ENCODE measurements around the gene SNED1.
A peak's percentile ranks its signal among the peaks of the same experiment; 100 is the strongest.

The SNED1 gene

GRCh38 chr2:241073166-241074064 is 75.0 kb downstream of the SNED1 start:
- WGBS (ENCODE audit: extremely low coverage, insufficient coverage, low lambda C conversion rate) = no CpG with 5 or more reads among the region's 25 CpGs

GRCh38 chr2:241074065-241074818 is 75.8 kb downstream of the SNED1 start:
- H3K23ac ChIP-seq (ENCODE audit: low read length) = no peak overlapping the region
- no peaks in the 10 kb centered on the region for H3K36me3 ChIP-seq (ENCODE audit: control insufficient read depth, insufficient read depth, low read length)
- no CpG with 5 or more reads among the region's 16 CpGs for WGBS (ENCODE audit: extremely low coverage, insufficient coverage, low lambda C conversion rate)
- H3K4me3 ChIP-seq (ENCODE audit: low read length) = no peak overlapping the region
- H3K27ac ChIP-seq (ENCODE audit: low read depth, low read length) = no peak overlapping the region
- no peaks in the 10 kb centered on the region for H3K79me1 ChIP-seq (ENCODE audit: low read length)
- H3K56ac ChIP-seq (ENCODE audit: low read length) = no peak overlapping the region
- H3K27me3 ChIP-seq (ENCODE audit: insufficient read depth, low read length, poor library complexity) = no peaks in the 10 kb centered on the region
- no peak overlapping the region for H3K4ac ChIP-seq (ENCODE audit: low read depth, low read length)
- H2BK15ac ChIP-seq (replicated peaks; ENCODE audit: low read depth) = no peak overlapping the region
- no peak overlapping the region for H4K5ac ChIP-seq (ENCODE audit: low read length)
- H4K8ac ChIP-seq (ENCODE audit: low read depth, low read length) = no peak overlapping the region
- H3K4me2 ChIP-seq (ENCODE audit: low read length) = no peak overlapping the region
- no peak overlapping the region for H2BK120ac ChIP-seq (ENCODE audit: low read depth, low read length)
- no peaks in the 10 kb centered on the region for H3K79me2 ChIP-seq (ENCODE audit: control insufficient read depth, insufficient read depth, low read length)
- no peak overlapping the region for H3K9ac ChIP-seq (ENCODE audit: low read length)
- no peak overlapping the region for H2AK5ac ChIP-seq (ENCODE audit: low read length)
- no peak for DNase-seq
- no peak overlapping the region for H3K18ac ChIP-seq (ENCODE audit: low read length)
- no peak overlapping the region for H2BK5ac ChIP-seq (ENCODE audit: low read length)
- no peaks in the 10 kb centered on the region for H3K4me1 ChIP-seq (ENCODE audit: control insufficient read depth, low read depth, low read length)

More at GRCh38 chr2:241073166-241074064, 75.0 kb downstream of the SNED1 start:
- no peak overlapping the region for H4K5ac ChIP-seq (ENCODE audit: low read length)
- H3K23ac ChIP-seq (ENCODE audit: low read length) = peak overlapping the region; percentile 11
- no peaks in the 10 kb centered on the region for H3K79me1 ChIP-seq (ENCODE audit: low read length)
- H4K8ac ChIP-seq (ENCODE audit: low read depth, low read length) = no peak overlapping the region
- H3K18ac ChIP-seq (ENCODE audit: low read length) = no peak overlapping the region
- no peak overlapping the region for H3K56ac ChIP-seq (ENCODE audit: low read length)
- H3K79me2 ChIP-seq (ENCODE audit: control insufficient read depth, insufficient read depth, low read length) = no peaks in the 10 kb centered on the region
- no peaks in the 10 kb centered on the region for H3K4me1 ChIP-seq (ENCODE audit: control insufficient read depth, low read depth, low read length)
- no peak overlapping the region for H3K4me3 ChIP-seq (ENCODE audit: low read length)
- no peak overlapping the region for H3K4ac ChIP-seq (ENCODE audit: low read depth, low read length)
- H3K9ac ChIP-seq (ENCODE audit: low read length) = no peak overlapping the region
- H2AK5ac ChIP-seq (ENCODE audit: low read length) = no peak overlapping the region
- no peak overlapping the region for H3K4me2 ChIP-seq (ENCODE audit: low read length)
- H3K27ac ChIP-seq (ENCODE audit: low read depth, low read length) = no peak overlapping the region
- H2BK120ac ChIP-seq (ENCODE audit: low read depth, low read length) = no peak overlapping the region
- no peak overlapping the region for H2BK15ac ChIP-seq (replicated peaks; ENCODE audit: low read depth)
- DNase-seq = no peak
- no peaks in the 10 kb centered on the region for H3K36me3 ChIP-seq (ENCODE audit: control insufficient read depth, insufficient read depth, low read length)
- no peaks in the 10 kb centered on the region for H3K27me3 ChIP-seq (ENCODE audit: insufficient read depth, low read length, poor library complexity)
- H2BK5ac ChIP-seq (ENCODE audit: low read length) = no peak overlapping the region

- no peak overlapping the region for H3K4me2 ChIP-seq (ENCODE audit: low read length)
- no peak overlapping the region for H3K4me3 ChIP-seq (ENCODE audit: low read length)
- no peak overlapping the region for H3K4ac ChIP-seq (ENCODE audit: low read depth, low read length)
- H4K8ac ChIP-seq (ENCODE audit: low read depth, low read length) = no peak overlapping the region
- H2BK120ac ChIP-seq (ENCODE audit: low read depth, low read length) = no peak overlapping the region
- no peak overlapping the region for H2BK5ac ChIP-seq (ENCODE audit: low read length)
- H3K18ac ChIP-seq (ENCODE audit: low read length) = no peak overlapping the region
- H3K56ac ChIP-seq (ENCODE audit: low read length) = no peak overlapping the region
- DNase-seq = no peak
- no peaks in the 10 kb centered on the region for H3K36me3 ChIP-seq (ENCODE audit: control insufficient read depth, insufficient read depth, low read length)
- H3K4me1 ChIP-seq (ENCODE audit: control insufficient read depth, low read depth, low read length) = no peaks in the 10 kb centered on the region
- no peaks in the 10 kb centered on the region for H3K27me3 ChIP-seq (ENCODE audit: insufficient read depth, low read length, poor library complexity)
- H2BK15ac ChIP-seq (replicated peaks; ENCODE audit: low read depth) = no peak overlapping the region
- H2AK5ac ChIP-seq (ENCODE audit: low read length) = no peak overlapping the region
- no peaks in the 10 kb centered on the region for H3K79me1 ChIP-seq (ENCODE audit: low read length)
- no peak overlapping the region for H3K9ac ChIP-seq (ENCODE audit: low read length)
- no peak overlapping the region for H3K27ac ChIP-seq (ENCODE audit: low read depth, low read length)
- no peaks in the 10 kb centered on the region for H3K79me2 ChIP-seq (ENCODE audit: control insufficient read depth, insufficient read depth, low read length)
- WGBS (ENCODE audit: extremely low coverage, insufficient coverage, low lambda C conversion rate) = no CpG with 5 or more reads among the region's 16 CpGs
- no peak overlapping the region for H4K5ac ChIP-seq (ENCODE audit: low read length)
- no peak overlapping the region for H3K23ac ChIP-seq (ENCODE audit: low read length)
Measured at GRCh38 chr2:241074901-241075540, 76.6 kb downstream of the SNED1 start.

GRCh38 chr2:241080405-241081189 is 82.2 kb downstream of the SNED1 start:
- no peak overlapping the region for H3K27ac ChIP-seq (ENCODE audit: low read depth, low read length)
- H3K4me3 ChIP-seq (ENCODE audit: low read length) = no peak overlapping the region
- H3K9ac ChIP-seq (ENCODE audit: low read length) = no peak overlapping the region
- no peak overlapping the region for H3K23ac ChIP-seq (ENCODE audit: low read length)
- H4K5ac ChIP-seq (ENCODE audit: low read length) = no peak overlapping the region
- no peak overlapping the region for H2BK5ac ChIP-seq (ENCODE audit: low read length)
- H2BK120ac ChIP-seq (ENCODE audit: low read depth, low read length) = no peak overlapping the region
- no peaks in the 10 kb centered on the region for H3K27me3 ChIP-seq (ENCODE audit: insufficient read depth, low read length, poor library complexity)
- no peak overlapping the region for H3K4ac ChIP-seq (ENCODE audit: low read depth, low read length)
- H3K56ac ChIP-seq (ENCODE audit: low read length) = no peak overlapping the region
- H3K36me3 ChIP-seq (ENCODE audit: control insufficient read depth, insufficient read depth, low read length) = no peaks in the 10 kb centered on the region
- H3K4me1 ChIP-seq (ENCODE audit: control insufficient read depth, low read depth, low read length) = no peaks in the 10 kb centered on the region
- H3K79me1 ChIP-seq (ENCODE audit: low read length) = no peaks in the 10 kb centered on the region
- no peak overlapping the region for H2AK5ac ChIP-seq (ENCODE audit: low read length)
- no peak overlapping the region for H3K18ac ChIP-seq (ENCODE audit: low read length)
- no CpG with 5 or more reads among the region's 18 CpGs for WGBS (ENCODE audit: extremely low coverage, insufficient coverage, low lambda C conversion rate)
- no peaks in the 10 kb centered on the region for H3K79me2 ChIP-seq (ENCODE audit: control insufficient read depth, insufficient read depth, low read length)
- H3K4me2 ChIP-seq (ENCODE audit: low read length) = no peak overlapping the region
- H2BK15ac ChIP-seq (replicated peaks; ENCODE audit: low read depth) = no peak overlapping the region
- no peak for DNase-seq
- no peak overlapping the region for H4K8ac ChIP-seq (ENCODE audit: low read depth, low read length)

- Histone ChIP-seq H2AK5ac (ENCODE audit: low read length) (no peak overlapping the region), H3K56ac (ENCODE audit: low read length) (no peak overlapping the region), H3K23ac (ENCODE audit: low read length) (no peak overlapping the region), H2BK120ac (ENCODE audit: low read depth, low read length) (no peak overlapping the region), H3K79me1 (ENCODE audit: low read length) (no peaks in the 10 kb centered on the region), H2BK15ac (replicated peaks; ENCODE audit: low read depth) (no peak overlapping the region), H3K27me3 (ENCODE audit: insufficient read depth, low read length, poor library complexity) (no peaks in the 10 kb centered on the region), H2BK5ac (ENCODE audit: low read length) (no peak overlapping the region), H3K4ac (ENCODE audit: low read depth, low read length) (no peak overlapping the region), H3K27ac (ENCODE audit: low read depth, low read length) (no peak overlapping the region), H3K18ac (ENCODE audit: low read length) (no peak overlapping the region), H3K4me3 (ENCODE audit: low read length) (no peak overlapping the region), H4K5ac (ENCODE audit: low read length) (no peak overlapping the region), H3K9ac (ENCODE audit: low read length) (no peak overlapping the region), H3K79me2 (ENCODE audit: control insufficient read depth, insufficient read depth, low read length) (no peaks in the 10 kb centered on the region), H4K8ac (ENCODE audit: low read depth, low read length) (no peak overlapping the region), H3K36me3 (ENCODE audit: control insufficient read depth, insufficient read depth, low read length) (no peaks in the 10 kb centered on the region), H3K4me1 (ENCODE audit: control insufficient read depth, low read depth, low read length) (no peaks in the 10 kb centered on the region), H3K4me2 (ENCODE audit: low read length) (no peak overlapping the region)
- no CpG with 5 or more reads among the region's 9 CpGs for WGBS (ENCODE audit: extremely low coverage, insufficient coverage, low lambda C conversion rate)
- DNase-seq = no peak
Measured at GRCh38 chr2:241081190-241081642, 82.8 kb downstream of the SNED1 start.
